ENCODE data around the gene IGF2. TPM values are rescaled to one million over a fixed set of nuclear protein-coding genes. Genes with fewer than 3 reads are reported as not detected.

The IGF2 gene
- total RNA-seq, 4 donors from 2014 or later, result 3.2 to 9.7 (median 5.6) TPM

- peak in 1 of 2 donors; percentile 80 for DNase-seq (ENCODE audit: low spot score in 2 of 2)
- no peak overlapping the region for H3K27ac ChIP-seq
- 56% methylated on average over 8 of the region's 19 CpGs for WGBS
- peaks cover 4% of the 10 kb centered on the region for H3K4me1 ChIP-seq
- H3K36me3 ChIP-seq, result no peaks in the 10 kb centered on the region
- peaks cover 51% of the 10 kb centered on the region for H3K27me3 ChIP-seq
- H3K4me3 ChIP-seq, result no peak overlapping the region
- H3K9me3 ChIP-seq, result no peaks in the 10 kb centered on the region
- TF ChIP-seq POLR2A (IDR thresholded peaks at IDR 0.05) (no peak), CTCF (IDR thresholded peaks at IDR 0.05) (peak; percentile 35 to 78)
These were observed 17.4 kb upstream of the IGF2 start for GRCh38 chr11:2156416-2157182.

GRCh38 chr11:2155511-2155910 lies 16.3 kb upstream of the IGF2 start:
- 80% methylated on average over 8 of the region's 29 CpGs for WGBS
- Histone ChIP-seq H3K36me3 (no peaks in the 10 kb centered on the region), H3K4me3 (no peak overlapping the region), H3K27me3 (peaks cover 49% of the 10 kb centered on the region), H3K4me1 (peaks cover 5% of the 10 kb centered on the region), H3K9me3 (no peaks in the 10 kb centered on the region), H3K27ac (no peak overlapping the region)
- no peak for TF ChIP-seq CTCF (IDR thresholded peaks at IDR 0.05)
- TF ChIP-seq POLR2A (IDR thresholded peaks at IDR 0.05), result no peak
- no peak for TF ChIP-seq POLR2AphosphoS5 (IDR thresholded peaks at IDR 0.05)
- no peak for TF ChIP-seq EP300 (IDR thresholded peaks at IDR 0.05)
- no peak for DNase-seq (ENCODE audit: low spot score in 2 of 2)

DNA sequence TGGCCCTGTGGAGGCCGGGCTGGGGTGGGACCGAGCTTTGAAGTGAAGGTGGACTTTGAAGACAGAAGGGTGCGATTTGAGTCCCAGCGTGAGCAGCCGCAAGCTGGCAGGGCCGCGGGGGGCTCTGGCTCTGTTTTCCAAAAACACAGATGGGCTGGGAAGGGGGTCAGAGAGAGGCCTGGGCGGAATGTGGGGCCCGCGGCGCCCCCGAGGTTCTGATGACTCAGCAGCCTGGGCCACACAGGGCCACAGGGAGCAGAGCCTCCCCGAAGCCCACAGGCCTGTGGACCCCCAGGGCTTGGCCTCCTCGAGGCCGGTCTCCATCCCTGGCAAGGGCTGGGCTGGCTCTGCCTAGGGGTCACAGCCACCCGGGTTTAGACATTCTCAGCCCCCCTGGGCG lies 15.7 kb upstream of the IGF2 start:
- WGBS, result 84% methylated on average over 6 of the region's 17 CpGs
- peaks cover 5% of the 10 kb centered on the region for H3K4me1 ChIP-seq
- no peak for DNase-seq (ENCODE audit: low spot score in 2 of 2)
- no peaks in the 10 kb centered on the region for H3K36me3 ChIP-seq
- H3K27ac ChIP-seq, result no peak overlapping the region
- no peak for TF ChIP-seq POLR2A (IDR thresholded peaks at IDR 0.05)
- no peak for TF ChIP-seq EP300 (IDR thresholded peaks at IDR 0.05)
- TF ChIP-seq CTCF (IDR thresholded peaks at IDR 0.05), result no peak
- no peak for TF ChIP-seq POLR2AphosphoS5 (IDR thresholded peaks at IDR 0.05)
- no peak overlapping the region for H3K4me3 ChIP-seq
- H3K9me3 ChIP-seq, result no peaks in the 10 kb centered on the region
- peaks cover 49% of the 10 kb centered on the region for H3K27me3 ChIP-seq

DNA sequence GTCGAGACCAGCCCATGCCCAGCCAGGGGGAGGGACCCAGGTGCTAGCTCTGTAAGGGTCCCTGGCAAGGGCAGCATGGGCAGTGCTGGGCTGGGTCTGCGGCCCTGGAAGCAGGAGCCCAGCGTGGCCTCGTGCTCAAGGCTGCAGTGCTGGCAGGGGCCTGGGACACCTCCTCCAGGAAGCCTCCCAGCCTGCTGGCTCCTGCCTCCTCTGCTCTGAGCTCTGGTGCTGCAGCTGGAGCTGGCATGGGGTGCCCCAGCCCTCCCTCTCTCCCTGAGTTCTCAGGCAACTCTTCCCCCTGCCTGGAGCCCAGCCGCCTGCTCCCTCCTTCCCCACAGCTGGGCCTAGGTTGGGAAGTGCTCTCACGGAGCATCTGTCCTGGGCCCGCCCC lies 15.0 kb upstream of the IGF2 start:
- Histone ChIP-seq H3K27me3 (peaks cover 51% of the 10 kb centered on the region), H3K9me3 (no peaks in the 10 kb centered on the region), H3K4me3 (no peak overlapping the region), H3K4me1 (peaks cover 5% of the 10 kb centered on the region), H3K27ac (no peak overlapping the region), H3K36me3 (no peaks in the 10 kb centered on the region)
- DNase-seq (ENCODE audit: low spot score in 2 of 2), result no peak
- 93% methylated on average over 3 of the region's 7 CpGs for WGBS
- TF ChIP-seq CTCF (IDR thresholded peaks at IDR 0.05) (no peak), EP300 (IDR thresholded peaks at IDR 0.05) (no peak), POLR2AphosphoS5 (IDR thresholded peaks at IDR 0.05) (no peak), POLR2A (IDR thresholded peaks at IDR 0.05) (no peak)

DNA sequence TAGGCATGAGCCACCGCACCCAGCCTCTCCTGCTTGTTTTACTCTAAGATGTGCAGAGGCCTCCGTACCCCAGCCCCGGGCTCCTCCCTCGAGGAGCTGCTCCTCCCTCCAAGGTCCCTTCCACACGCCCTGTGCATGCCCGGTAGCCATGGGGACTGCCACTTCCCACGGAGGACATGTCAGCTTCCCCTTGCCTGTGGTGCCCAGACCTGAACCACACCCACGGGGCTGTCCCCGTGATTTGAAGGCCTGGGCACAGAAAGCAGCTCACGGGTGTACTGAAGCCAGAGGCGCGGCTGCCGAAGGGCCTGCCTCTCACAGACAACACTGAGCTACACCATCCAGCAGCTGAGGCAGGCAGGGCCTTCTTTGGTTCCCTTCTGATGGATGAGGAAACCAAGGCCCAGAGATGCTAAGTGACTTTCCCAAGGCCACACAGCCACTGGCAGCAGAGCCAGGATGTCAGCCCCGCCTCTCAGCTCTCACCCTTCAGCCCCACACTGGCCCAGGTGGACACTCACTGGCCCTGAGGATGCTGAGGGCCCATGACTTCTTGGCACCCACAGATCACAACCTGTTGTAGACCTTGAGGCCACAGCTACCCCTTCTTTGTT lies 14.5 kb upstream of the IGF2 start:
- H3K27me3 ChIP-seq, result peaks cover 52% of the 10 kb centered on the region
- no peaks in the 10 kb centered on the region for H3K36me3 ChIP-seq
- H3K4me1 ChIP-seq, result peaks cover 5% of the 10 kb centered on the region
- no peak overlapping the region for H3K27ac ChIP-seq
- no peak for DNase-seq (ENCODE audit: low spot score in 2 of 2)
- 42% methylated on average over 4 of the region's 14 CpGs for whole genome bisulfite sequencing
- TF ChIP-seq POLR2AphosphoS5 (IDR thresholded peaks at IDR 0.05) (no peak), CTCF (IDR thresholded peaks at IDR 0.05) (no peak), EP300 (IDR thresholded peaks at IDR 0.05) (no peak), POLR2A (IDR thresholded peaks at IDR 0.05) (no peak)
- H3K9me3 ChIP-seq, result no peaks in the 10 kb centered on the region
- no peak overlapping the region for H3K4me3 ChIP-seq
